Panc1 (cell line): Measurements from ENCODE around the gene PIP5K1C. TPM values are rescaled to one million over a fixed set of nuclear protein-coding genes. Genes with fewer than 3 reads are reported as not detected.

ENCODE experiments used
- ATAC-seq: fragments of 200-7000 bp; cut with Tn5 transposase; 2 replicates; pipeline ENCODE4 v1.9.1; 2020; ENCODE audit warnings: mild to moderate bottlenecking, moderate library complexity
- BruUV-seq: library from RNA; stranded (reverse); fragments of 400-500 nt; replicated peaks from 2 replicates; lab custom pipeline; 2021; lab: Mats Ljungman, UMichigan
- CTCF ChIA-PET: fragments of 300-600 bp; sonication (Branson Sonifier 250); formaldehyde crosslinking; loops from one replicate; lab custom pipeline; 2022; ENCODE audit warnings: antibody characterized with exemption; lab: Charles Lee
- POLR2A ChIA-PET: fragments of 300-600 bp; sonication (Branson Sonifier 250); formaldehyde crosslinking; loops from one replicate; lab custom pipeline; 2022; ENCODE audit warnings: antibody characterized with exemption; lab: Charles Lee
- DNase-seq: peaks from one replicate; pipeline ENCODE4 v3.0.0-alpha.2; 2010; ENCODE audit warnings: low read depth, low spot score
- H3K27ac ChIP-seq: 2 replicates; pipeline ENCODE4 v1.5.1; 2011; ENCODE audit warnings: mild to moderate bottlenecking, low read length, inconsistent platforms
- H3K27me3 ChIP-seq: fragments of 200-500 bp; sonication (Bioruptor generic); 2 replicates; pipeline ENCODE4 v1.6.0; 2014; ENCODE audit warnings: low read length, inconsistent platforms; ENCODE audit not compliant: control insufficient read depth, insufficient read depth
- H3K36me3 ChIP-seq: fragments of 200-500 bp; sonication (Bioruptor generic); 2 replicates; pipeline ENCODE4 v1.5.1; 2014; ENCODE audit warnings: inconsistent platforms, mild to moderate bottlenecking, low read length, moderate library complexity; ENCODE audit not compliant: control insufficient read depth, insufficient read depth
- H3K4me1 ChIP-seq: 2 replicates; pipeline ENCODE4 v1.5.1; 2011; ENCODE audit warnings: inconsistent platforms, mild to moderate bottlenecking, low read length, moderate library complexity; ENCODE audit not compliant: control insufficient read depth, insufficient read depth
- H3K4me3 ChIP-seq, 2 experiments: 2 replicates each; pipeline ENCODE4 v1.5.1; 2011 to 2012; ENCODE audit warnings: low read depth in 2 of 2, low read length in 2 of 2, mild to moderate bottlenecking in 2 of 2, inconsistent platforms in 1 of 2, moderate library complexity in 1 of 2
- H3K9me3 ChIP-seq: fragments of 200-500 bp; sonication (Bioruptor generic); 2 replicates; pipeline ENCODE4 v1.5.1; 2014; ENCODE audit warnings: low read depth, mild to moderate bottlenecking, inconsistent platforms, low read length, moderate library complexity; ENCODE audit not compliant: control insufficient read depth, insufficient read depth
- POLR2AphosphoS5 ChIP-seq: IDR thresholded peaks from 2 replicates; pipeline ENCODE4 v1.6.1; 2012; ENCODE audit warnings: mild to moderate bottlenecking, low read depth, low read length, moderate library complexity
- SIN3A ChIP-seq: IDR thresholded peaks from 2 replicates; pipeline ENCODE4 v1.6.1; 2012; ENCODE audit warnings: low read depth, mild to moderate bottlenecking, low read length, moderate library complexity, borderline replicate concordance; ENCODE audit not compliant: insufficient read depth
- TCF7L2 ChIP-seq: IDR thresholded peaks from 2 replicates; pipeline ENCODE4 v1.6.1; 2011; ENCODE audit warnings: mild to moderate bottlenecking, low read depth, low read length, inconsistent platforms
- in situ Hi-C: cut with HindIII; loops from 2 replicates; pipeline ENCODE4 v1.10.0; 2016; ENCODE audit warnings: low sequenced_read_pairs, low pct_unique_long_range_greater_than_20kb
- intact Hi-C: fragments of 100-400 bp; cut with micrococcal nuclease; formaldehyde crosslinking; loops from one replicate; pipeline ENCODE4 v1.10.0; 2022; ENCODE audit not compliant: unreplicated experiment
- total RNA-seq: library from RNA; stranded (reverse); gene quantifications from one replicate; pipeline ENCODE4 v1.2.1, GENCODE V29; 2021; ENCODE audit not compliant: unreplicated experiment
- TF ChIP-seq, protein P1 (sequence below): fragments of 450-650 bp; IDR thresholded peaks from 2 replicates; pipeline ENCODE4 v1.5.1; 2017; ENCODE audit warnings: mild to moderate bottlenecking
- TF ChIP-seq, protein P2 (sequence below), 2 experiments: IDR thresholded peaks; 2 replicates each; pipeline ENCODE4 v1.6.1; 2011 to 2012; ENCODE audit warnings: low read depth in 2 of 2, control low read depth in 1 of 2, low read length in 1 of 2, mild to moderate bottlenecking in 1 of 2, moderate library complexity in 1 of 2; ENCODE audit not compliant: insufficient read depth in 1 of 2

PIP5K1C gene
- total RNA-seq, 1 experiment from 2014 or later = 30.6 TPM

DNA sequence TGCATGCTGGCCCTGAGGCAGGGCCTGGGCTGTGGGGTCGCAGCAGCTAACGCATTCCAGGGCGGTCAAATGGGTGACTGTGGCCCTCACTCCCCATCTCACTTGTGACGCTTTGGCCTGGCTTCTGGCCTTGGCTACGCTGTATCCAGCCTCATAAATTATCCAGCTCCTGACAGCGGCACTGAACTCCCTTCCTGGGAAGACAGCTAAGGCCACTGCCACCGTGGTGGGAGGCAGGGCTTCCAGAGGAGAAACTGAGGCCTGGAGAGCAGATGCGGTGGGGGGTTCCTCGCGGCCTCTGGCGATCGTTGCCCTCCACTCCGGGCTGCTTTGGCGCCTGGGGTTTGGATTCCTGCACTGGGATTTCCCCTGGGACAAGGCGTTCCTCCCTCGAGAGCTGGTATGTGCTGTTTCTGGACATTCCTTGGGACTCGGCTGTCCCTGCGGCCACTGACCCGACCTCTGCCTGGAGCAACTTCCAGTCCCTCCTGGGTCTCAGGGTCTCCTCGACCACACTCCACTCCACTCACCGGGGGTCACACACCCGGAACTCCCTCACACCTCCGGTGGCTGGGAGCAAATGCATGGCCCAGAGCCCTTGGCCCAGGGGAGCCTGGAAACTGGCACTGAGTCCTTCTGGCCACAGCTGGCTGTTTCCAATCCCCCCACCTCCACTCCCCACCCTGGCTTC, 97.0 kb downstream of the PIP5K1C start:
- POLR2A ChIA-PET = no interaction called here
- in situ Hi-C loops = no loop called here
- no peak overlapping the region for H3K4me3 ChIP-seq
- no TSS peak for BruUV-seq
- CTCF ChIA-PET = no interaction called here
- no peaks in the 10 kb centered on the region for H3K36me3 ChIP-seq
- no peaks in the 10 kb centered on the region for H3K27me3 ChIP-seq
- H3K27ac ChIP-seq = no peak overlapping the region
- intact Hi-C loops = no loop called here
- DNase-seq (no peak), ATAC-seq (no peak)
- no peaks in the 10 kb centered on the region for H3K9me3 ChIP-seq
- H3K4me1 ChIP-seq = peaks cover 22% of the 10 kb centered on the region
- TF ChIP-seq, protein P1, sequence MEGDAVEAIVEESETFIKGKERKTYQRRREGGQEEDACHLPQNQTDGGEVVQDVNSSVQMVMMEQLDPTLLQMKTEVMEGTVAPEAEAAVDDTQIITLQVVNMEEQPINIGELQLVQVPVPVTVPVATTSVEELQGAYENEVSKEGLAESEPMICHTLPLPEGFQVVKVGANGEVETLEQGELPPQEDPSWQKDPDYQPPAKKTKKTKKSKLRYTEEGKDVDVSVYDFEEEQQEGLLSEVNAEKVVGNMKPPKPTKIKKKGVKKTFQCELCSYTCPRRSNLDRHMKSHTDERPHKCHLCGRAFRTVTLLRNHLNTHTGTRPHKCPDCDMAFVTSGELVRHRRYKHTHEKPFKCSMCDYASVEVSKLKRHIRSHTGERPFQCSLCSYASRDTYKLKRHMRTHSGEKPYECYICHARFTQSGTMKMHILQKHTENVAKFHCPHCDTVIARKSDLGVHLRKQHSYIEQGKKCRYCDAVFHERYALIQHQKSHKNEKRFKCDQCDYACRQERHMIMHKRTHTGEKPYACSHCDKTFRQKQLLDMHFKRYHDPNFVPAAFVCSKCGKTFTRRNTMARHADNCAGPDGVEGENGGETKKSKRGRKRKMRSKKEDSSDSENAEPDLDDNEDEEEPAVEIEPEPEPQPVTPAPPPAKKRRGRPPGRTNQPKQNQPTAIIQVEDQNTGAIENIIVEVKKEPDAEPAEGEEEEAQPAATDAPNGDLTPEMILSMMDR = no peak
- TF ChIP-seq SIN3A = no peak
- TF ChIP-seq POLR2AphosphoS5 = no peak
- TF ChIP-seq, protein P2, sequence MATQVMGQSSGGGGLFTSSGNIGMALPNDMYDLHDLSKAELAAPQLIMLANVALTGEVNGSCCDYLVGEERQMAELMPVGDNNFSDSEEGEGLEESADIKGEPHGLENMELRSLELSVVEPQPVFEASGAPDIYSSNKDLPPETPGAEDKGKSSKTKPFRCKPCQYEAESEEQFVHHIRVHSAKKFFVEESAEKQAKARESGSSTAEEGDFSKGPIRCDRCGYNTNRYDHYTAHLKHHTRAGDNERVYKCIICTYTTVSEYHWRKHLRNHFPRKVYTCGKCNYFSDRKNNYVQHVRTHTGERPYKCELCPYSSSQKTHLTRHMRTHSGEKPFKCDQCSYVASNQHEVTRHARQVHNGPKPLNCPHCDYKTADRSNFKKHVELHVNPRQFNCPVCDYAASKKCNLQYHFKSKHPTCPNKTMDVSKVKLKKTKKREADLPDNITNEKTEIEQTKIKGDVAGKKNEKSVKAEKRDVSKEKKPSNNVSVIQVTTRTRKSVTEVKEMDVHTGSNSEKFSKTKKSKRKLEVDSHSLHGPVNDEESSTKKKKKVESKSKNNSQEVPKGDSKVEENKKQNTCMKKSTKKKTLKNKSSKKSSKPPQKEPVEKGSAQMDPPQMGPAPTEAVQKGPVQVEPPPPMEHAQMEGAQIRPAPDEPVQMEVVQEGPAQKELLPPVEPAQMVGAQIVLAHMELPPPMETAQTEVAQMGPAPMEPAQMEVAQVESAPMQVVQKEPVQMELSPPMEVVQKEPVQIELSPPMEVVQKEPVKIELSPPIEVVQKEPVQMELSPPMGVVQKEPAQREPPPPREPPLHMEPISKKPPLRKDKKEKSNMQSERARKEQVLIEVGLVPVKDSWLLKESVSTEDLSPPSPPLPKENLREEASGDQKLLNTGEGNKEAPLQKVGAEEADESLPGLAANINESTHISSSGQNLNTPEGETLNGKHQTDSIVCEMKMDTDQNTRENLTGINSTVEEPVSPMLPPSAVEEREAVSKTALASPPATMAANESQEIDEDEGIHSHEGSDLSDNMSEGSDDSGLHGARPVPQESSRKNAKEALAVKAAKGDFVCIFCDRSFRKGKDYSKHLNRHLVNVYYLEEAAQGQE (IDR thresholded peaks at IDR 0.05; ENCODE audit: insufficient read depth in 1 of 2, low read depth in 2 of 2, low read length in 1 of 2) = no peak
- TF ChIP-seq TCF7L2 = no peak

DNA sequence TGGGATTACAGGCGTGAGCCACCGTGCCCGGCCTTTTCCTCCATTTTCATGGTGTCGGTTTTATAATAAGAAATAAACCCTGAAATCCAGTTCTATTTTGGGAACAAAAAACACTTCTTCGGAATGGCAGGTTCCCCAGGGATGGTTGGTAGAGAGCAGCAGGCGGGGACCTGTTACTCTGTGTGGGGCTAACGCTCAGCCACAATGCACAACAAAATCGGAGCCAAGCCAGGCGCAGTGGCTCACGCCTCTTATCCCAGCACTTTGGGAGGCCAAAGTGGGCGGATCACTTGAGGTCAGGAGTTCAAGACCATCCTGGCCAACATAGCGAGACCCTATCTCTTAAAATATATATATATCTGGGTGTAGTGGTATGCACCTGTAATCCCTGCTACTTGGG, 99.2 kb downstream of the PIP5K1C start:
- H3K36me3 ChIP-seq = no peaks in the 10 kb centered on the region
- no peaks in the 10 kb centered on the region for H3K9me3 ChIP-seq
- no peak overlapping the region for H3K4me3 ChIP-seq
- TF ChIP-seq, protein P2 (IDR thresholded peaks at IDR 0.05; ENCODE audit: insufficient read depth in 1 of 2, low read depth in 2 of 2, low read length in 1 of 2) = no peak
- TF ChIP-seq SIN3A (no peak), POLR2AphosphoS5 (no peak), TCF7L2 (no peak)
- TF ChIP-seq, protein P1 = no peak
- CTCF ChIA-PET = interaction anchor here (0.6 kb wide), 1 partner anchor 12 kb away, joined by 3 read pairs; no protein-coding TSS in a partner anchor
- intact Hi-C loops = no loop called here
- no peaks in the 10 kb centered on the region for H3K27me3 ChIP-seq
- peaks cover 13% of the 10 kb centered on the region for H3K4me1 ChIP-seq
- BruUV-seq = no TSS peak
- in situ Hi-C loops = no loop called here
- no peak for ATAC-seq
- POLR2A ChIA-PET = no interaction called here
- H3K27ac ChIP-seq = no peak overlapping the region
- no peak for DNase-seq
